ENCODE data around the gene ELF5.

ELF5 gene

DNA sequence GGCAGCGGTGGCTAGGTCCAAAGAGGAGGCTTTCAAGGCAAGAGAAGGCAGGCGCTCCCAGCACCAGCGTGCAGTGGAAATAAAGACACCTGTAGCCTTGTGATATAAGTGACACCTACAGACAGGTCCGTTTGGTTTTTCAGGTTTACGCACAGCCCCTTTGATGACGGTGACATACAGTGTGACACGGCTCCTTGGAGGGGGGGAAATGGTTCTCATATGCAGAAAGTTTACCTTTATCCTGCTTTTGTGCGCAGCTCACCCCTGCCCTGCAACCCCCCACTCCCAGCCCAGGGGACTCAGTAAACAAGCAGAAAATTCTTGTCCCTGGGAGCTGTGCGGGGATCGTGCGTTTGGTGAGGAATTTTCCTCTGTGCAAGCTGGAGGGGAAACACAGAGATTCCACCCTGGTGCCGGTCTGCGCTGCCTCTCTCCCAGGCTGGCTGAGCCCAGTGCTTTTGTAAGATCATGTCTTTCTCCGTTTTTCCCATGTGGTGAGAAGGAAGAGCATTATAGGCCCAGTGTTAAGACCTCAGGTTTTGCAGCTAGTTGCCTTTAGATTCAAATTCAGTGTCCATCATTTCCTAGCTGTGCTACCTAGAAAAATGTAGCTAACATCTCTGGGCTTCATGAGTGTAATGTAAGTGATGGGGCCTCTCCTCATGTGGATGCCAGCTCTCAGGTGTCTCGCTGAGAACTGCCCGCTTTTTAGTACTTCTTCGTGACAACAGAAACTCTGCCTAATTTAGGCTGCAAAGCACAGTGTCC lies at the start of gene ELF5:
Gene ELF5, minus strand, starts transcription at position 113 of the 768 bp plus-strand sequence. CDS start 8,045 bp downstream, outside the sequence.
- DNase-seq (ENCODE audit: low read depth), result no peak
- H3K4me3 ChIP-seq (ENCODE audit: low read length), result peak within 1 kb of the TSS; percentile 7
- TF ChIP-seq, protein P1, sequence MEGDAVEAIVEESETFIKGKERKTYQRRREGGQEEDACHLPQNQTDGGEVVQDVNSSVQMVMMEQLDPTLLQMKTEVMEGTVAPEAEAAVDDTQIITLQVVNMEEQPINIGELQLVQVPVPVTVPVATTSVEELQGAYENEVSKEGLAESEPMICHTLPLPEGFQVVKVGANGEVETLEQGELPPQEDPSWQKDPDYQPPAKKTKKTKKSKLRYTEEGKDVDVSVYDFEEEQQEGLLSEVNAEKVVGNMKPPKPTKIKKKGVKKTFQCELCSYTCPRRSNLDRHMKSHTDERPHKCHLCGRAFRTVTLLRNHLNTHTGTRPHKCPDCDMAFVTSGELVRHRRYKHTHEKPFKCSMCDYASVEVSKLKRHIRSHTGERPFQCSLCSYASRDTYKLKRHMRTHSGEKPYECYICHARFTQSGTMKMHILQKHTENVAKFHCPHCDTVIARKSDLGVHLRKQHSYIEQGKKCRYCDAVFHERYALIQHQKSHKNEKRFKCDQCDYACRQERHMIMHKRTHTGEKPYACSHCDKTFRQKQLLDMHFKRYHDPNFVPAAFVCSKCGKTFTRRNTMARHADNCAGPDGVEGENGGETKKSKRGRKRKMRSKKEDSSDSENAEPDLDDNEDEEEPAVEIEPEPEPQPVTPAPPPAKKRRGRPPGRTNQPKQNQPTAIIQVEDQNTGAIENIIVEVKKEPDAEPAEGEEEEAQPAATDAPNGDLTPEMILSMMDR (IDR thresholded peaks at IDR 0.05; ENCODE audit: insufficient read depth, low read depth, low read length, missing control alignments), result no peak

DNA sequence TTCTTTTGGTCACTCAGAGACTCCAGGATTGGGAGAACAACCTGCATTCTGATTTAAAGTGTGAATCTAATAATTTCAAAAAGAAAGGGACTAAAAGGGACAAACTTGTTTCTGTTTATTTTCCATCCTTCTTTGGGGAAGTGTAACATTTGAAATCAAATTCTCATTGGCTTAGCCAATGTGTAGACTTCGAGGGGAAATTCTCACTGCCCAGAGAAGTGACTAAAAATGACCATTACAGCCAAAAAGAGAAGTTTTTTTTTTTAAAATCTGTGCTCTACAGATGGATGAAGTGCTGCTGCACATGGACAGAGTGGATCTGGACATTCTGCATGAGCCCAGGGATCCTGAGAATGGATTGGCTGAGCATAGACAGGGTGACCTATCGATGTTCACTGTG lies 49.4 kb upstream of the ELF5 start:
- TF ChIP-seq, protein P1 (IDR thresholded peaks at IDR 0.05; ENCODE audit: insufficient read depth, low read depth, low read length, missing control alignments), result no peak
- no peak for DNase-seq (ENCODE audit: low read depth)
- no peak overlapping the region for H3K4me3 ChIP-seq (ENCODE audit: low read length)

DNA sequence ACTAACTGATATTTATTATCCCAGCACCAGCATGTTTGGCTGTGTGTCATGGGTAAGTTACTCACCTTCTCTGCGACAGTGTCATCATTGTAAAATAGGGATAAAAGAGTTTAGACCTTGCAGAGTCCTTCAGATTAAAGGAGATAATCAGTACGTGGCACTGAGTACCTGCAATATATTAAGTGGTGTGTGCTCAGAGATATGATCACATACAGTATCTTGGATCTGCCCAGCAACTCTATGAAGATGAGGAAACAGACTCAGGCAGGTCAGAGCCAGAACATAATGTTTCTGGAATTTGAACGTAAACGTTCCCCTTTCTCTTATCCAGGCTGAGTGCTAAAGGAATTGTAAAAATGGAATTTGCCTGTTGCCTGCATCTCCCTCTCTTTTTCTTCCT lies 46.9 kb upstream of the ELF5 start:
- no peak overlapping the region for H3K4me3 ChIP-seq (ENCODE audit: low read length)
- TF ChIP-seq, protein P1 (IDR thresholded peaks at IDR 0.05; ENCODE audit: insufficient read depth, low read depth, low read length, missing control alignments), result no peak
- DNase-seq (ENCODE audit: low read depth), result no peak

DNA sequence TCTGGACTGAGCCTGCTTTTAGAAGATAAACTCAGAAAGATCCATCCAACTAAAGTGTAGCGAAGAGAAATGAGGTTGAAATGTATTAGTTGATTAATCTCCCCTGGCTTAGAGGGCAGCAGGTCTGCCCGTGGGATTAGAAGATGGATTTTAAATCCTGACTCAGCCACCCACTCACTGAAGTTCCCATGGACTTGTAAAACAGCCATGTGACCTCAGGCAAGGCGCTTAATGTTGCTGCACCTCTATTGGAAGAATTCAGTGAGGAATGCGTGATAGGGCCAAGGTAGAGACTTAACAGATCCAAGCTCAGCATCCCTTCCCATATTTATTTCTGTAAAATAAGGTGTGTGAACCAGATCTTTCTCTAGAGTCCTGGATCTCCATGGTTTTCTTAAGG lies 45.1 kb upstream of the ELF5 start:
- H3K4me3 ChIP-seq (ENCODE audit: low read length), result no peak overlapping the region
- DNase-seq (ENCODE audit: low read depth), result peak; percentile 34
- TF ChIP-seq, protein P1 (IDR thresholded peaks at IDR 0.05; ENCODE audit: insufficient read depth, low read depth, low read length, missing control alignments), result no peak

DNA sequence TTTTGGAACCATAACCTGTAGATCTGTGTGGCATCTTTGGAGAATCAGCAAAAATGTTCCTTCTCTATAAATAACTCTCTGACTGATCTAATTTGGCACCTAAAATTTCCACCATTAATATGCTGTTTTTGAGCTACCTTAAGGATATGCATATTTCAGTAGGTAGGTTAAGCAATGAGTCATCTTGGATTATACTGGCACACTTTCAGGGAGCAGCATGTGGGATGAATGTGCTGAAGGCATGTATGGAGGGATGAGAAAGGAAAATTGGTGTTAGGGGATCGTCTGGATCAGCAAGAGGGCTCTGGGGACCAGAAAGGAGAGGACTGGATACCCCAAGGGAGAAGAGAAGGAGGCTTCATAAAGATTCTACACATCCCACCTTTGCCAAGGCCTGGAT lies 44.6 kb upstream of the ELF5 start:
- peak; percentile 58 for DNase-seq (ENCODE audit: low read depth)
- no peak overlapping the region for H3K4me3 ChIP-seq (ENCODE audit: low read length)
- TF ChIP-seq, protein P1 (IDR thresholded peaks at IDR 0.05; ENCODE audit: insufficient read depth, low read depth, low read length, missing control alignments), result no peak

DNA sequence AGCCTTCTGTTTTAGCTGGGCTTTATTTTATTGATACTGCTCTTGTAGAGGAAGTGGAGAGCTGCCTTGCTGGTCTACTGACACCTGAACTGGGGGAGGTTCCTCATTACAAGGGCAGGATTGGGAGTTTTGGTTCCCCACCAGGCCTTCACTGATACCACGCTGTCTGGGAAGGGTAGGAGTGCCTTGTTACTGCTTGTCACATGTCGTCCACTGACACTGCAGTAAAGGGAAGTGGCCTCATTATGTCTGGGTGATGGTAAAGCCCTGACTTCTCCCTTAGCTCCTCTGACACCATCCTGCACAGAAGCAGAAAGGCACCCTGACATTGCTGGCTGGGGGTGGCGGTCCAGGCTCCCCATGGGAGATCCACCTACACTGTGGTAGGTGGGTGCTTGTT lies 38.7 kb upstream of the ELF5 start:
- H3K4me3 ChIP-seq (ENCODE audit: low read length), result no peak overlapping the region
- TF ChIP-seq, protein P1 (IDR thresholded peaks at IDR 0.05; ENCODE audit: insufficient read depth, low read depth, low read length, missing control alignments), result no peak
- DNase-seq (ENCODE audit: low read depth), result no peak

DNA sequence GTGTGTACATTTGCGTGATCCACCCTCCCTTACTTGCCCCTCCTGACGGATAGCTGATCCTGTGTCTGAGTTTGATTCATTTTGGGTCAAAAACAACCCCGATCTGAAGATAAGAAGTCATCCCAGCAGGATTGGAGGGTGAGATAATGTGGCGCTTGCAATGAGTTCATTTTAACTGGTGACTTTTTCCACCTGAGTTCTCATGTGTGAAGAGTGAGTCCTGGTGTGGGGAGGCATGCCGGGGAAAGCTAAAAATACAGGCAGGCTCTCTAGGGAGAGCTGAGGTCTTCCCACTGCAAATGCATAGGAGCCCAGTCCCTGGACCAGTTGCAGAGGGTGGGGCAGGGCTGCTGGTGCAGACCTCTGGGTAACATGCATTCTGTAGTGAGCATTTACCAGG lies 35.7 kb upstream of the ELF5 start:
- H3K4me3 ChIP-seq (ENCODE audit: low read length), result no peak overlapping the region
- no peak for DNase-seq (ENCODE audit: low read depth)
- TF ChIP-seq, protein P1 (IDR thresholded peaks at IDR 0.05; ENCODE audit: insufficient read depth, low read depth, low read length, missing control alignments), result no peak

Measured in epithelial cell of esophagus (primary cell).